ENCODE measurements around the gene GLDN.

The GLDN gene

GRCh38 chr15:51363383-51363782 is 21.9 kb downstream of the GLDN start:
- no peak for DNase-seq

GRCh38 chr15:51365417-51365816 is 24.0 kb downstream of the GLDN start:
- no peak for DNase-seq

GRCh38 chr15:51366071-51366470 is 24.6 kb downstream of the GLDN start:
- DNase-seq, result no peak

GRCh38 chr15:51366920-51367319 is 25.5 kb downstream of the GLDN start:
- no peak for DNase-seq

- no peak for DNase-seq
These were observed 26.0 kb downstream of the GLDN start for GRCh38 chr15:51367322-51367976.

GRCh38 chr15:51368307-51368706 is 26.9 kb downstream of the GLDN start:
- DNase-seq, result no peak

GRCh38 chr15:51368751-51369450 is 27.4 kb downstream of the GLDN start:
- DNase-seq, result no peak

GRCh38 chr15:51369451-51369761 is 28.0 kb downstream of the GLDN start:
- no peak for DNase-seq

- no peak for DNase-seq
These were observed 29.8 kb downstream of the GLDN start for GRCh38 chr15:51371266-51371665.

- DNase-seq, result no peak
These were observed 32.7 kb downstream of the GLDN start for GRCh38 chr15:51374131-51374530.

- DNase-seq, result no peak
These were observed 34.6 kb downstream of the GLDN start for GRCh38 chr15:51375966-51376640.

- no peak for DNase-seq
These were observed 35.8 kb downstream of the GLDN start for GRCh38 chr15:51377038-51377786.

- DNase-seq, result no peak
These were observed 37.0 kb downstream of the GLDN start for GRCh38 chr15:51378406-51378805.

- no peak for DNase-seq
These were observed 37.9 kb downstream of the GLDN start for GRCh38 chr15:51379390-51379789.

GRCh38 chr15:51380999-51381806 is 39.7 kb downstream of the GLDN start:
- DNase-seq, result no peak

- DNase-seq, result no peak
These were observed 41.3 kb downstream of the GLDN start for GRCh38 chr15:51382787-51383186.

- DNase-seq, result no peak
These were observed 44.6 kb downstream of the GLDN start for GRCh38 chr15:51386029-51386428.

- no peak for DNase-seq
These were observed 45.0 kb downstream of the GLDN start for GRCh38 chr15:51386486-51386885.

- DNase-seq, result no peak
These were observed 45.7 kb downstream of the GLDN start for GRCh38 chr15:51386960-51387698.

GRCh38 chr15:51387699-51388041 is 46.2 kb downstream of the GLDN start:
- DNase-seq, result no peak

- no peak for DNase-seq
These were observed 47.3 kb downstream of the GLDN start for GRCh38 chr15:51388726-51389125.
